CD4-positive, alpha-beta T cell treated with Interleukin-2 at 100 ng/mL for 4 hours (primary cell): ENCODE results near the gene A3GALT2.

Experiments
- DNase-seq: peaks from one replicate; pipeline ENCODE4 v3.0.0-alpha.2; 2020; ENCODE audit warnings: low spot score

A3GALT2 gene

GRCh38 chr1:33350611-33351280 is 29.8 kb upstream of the A3GALT2 start:
- no peak for DNase-seq

- DNase-seq: peak; percentile 77
Observed at GRCh38 chr1:33349778-33350610, 29.1 kb upstream of the A3GALT2 start.

DNA sequence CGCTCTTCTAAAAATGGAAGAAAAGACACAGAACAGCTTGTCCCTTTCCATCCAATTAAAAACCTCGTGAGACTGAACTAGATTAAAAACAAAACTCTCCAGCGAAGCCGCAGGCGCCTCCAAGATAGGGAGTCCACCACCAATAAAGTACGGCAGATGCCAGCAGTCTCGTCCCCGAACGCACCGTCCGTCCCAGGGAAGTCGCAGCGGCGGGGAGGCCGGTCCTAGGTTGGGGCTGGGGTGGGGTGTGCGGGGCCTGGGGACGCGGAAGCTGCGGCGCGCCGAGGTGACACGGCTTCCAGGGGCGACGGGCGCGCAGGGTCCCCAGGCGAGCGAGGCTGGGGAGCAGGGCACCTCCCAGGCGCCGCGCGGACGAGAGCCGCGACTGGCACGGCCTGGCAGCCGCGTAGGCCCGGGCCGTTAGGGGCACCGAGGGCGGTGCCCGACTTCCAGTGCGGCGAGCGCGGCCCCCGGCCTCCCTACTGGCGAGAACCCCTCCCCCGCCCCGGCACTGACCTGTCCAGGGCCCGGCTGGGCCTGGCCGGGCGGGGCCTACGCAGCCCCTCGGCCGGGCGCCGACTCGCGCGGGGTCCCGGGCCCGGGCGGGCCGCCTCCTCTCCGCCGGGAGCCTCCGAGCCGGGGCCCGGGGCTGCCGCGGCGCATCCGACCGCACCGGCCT is 28.3 kb upstream of the A3GALT2 start:
- DNase-seq: peak; percentile 36

GRCh38 chr1:33348676-33349080 is 27.8 kb upstream of the A3GALT2 start:
- DNase-seq: no peak

DNA sequence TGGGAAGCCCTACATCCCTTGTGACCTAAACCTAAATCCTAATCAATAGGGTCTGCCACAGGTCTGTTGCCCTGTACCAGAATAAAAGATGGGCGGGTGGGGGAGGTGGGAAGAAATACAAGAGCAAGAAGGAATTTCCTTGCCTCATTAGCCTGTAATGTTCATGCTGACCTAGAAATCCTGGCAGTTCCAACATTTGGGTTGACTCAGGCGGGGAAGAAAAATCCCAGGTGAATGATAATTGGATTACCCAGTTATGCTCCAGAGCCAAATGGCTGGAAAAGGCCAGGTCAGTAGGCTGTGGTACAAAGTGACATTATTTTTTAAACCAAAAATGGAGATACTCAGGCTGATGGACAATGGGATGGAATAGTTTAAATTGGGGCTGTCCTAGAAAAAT is 27.3 kb upstream of the A3GALT2 start:
- DNase-seq: no peak

DNA sequence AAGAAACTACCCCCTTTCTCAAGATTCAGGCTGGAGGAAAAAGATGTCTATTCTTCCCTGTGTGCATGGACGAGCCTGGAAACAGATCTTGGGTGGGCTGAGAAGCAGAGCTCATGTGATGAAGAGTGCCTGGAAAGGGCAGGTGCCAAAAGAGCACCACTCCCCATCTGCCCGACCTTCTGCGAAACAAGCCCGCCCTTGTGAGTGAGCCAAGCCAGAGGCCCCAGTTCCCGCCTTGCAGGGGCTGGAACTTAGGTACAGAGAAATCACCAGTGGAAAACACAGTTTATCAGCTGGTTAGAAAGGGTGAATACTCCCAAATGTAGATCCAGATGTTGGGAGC is 26.7 kb upstream of the A3GALT2 start:
- no peak for DNase-seq

DNA sequence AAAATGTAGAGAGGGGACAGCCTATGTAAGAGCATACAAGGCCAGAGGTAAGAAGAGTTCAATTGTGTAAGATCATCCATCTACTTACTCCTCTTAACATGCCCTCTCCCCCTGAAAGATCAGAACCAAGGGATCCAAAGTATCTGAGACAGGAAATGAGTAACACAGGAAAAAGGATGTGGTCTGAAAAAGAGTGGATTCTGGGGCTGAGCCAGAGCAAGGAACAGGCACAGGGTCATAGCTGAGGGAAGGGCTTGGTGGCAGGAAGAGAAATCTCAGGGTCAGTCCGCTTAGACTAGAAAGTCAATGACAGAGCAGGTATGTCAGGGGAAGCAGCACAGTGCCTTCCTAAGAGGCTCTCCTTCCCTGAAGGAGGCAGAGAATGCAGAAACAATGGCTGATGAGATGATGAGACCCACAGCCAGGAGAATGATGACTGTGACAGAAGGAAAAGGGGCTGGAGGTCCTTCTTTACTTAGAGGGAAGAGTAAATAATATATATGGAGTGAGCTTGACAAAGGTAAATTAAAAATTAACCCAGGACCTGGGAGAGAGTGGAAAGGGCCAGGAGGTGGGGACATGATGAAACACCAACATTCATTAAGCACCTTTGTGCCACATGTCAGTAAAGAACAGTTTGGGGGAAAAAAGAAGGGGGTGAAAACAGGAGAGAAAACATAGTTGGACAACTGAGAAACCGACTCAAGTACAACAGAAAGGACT is 26.2 kb upstream of the A3GALT2 start:
- DNase-seq: no peak

DNA sequence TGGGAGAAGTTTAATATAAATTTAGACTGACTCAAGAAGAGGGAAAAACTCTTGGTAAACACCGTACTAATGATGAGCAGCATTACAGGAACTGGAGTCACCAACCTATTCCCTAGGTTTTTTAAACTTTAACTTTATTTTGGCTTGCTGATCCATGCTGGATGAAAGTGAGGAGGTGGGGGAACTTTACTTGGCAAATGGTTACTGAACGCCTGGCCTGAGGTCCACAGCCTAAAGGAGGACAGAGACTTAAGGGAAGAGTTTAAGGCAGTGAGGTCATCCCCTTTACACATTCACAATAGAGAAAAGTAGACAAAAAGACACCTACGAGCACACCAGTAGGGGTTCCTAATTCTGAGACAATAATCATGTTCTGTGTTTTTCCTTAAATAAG is 25.6 kb upstream of the A3GALT2 start:
- DNase-seq: no peak

GRCh38 chr1:33344896-33345560 is 24.1 kb upstream of the A3GALT2 start:
- DNase-seq: no peak

- no peak for DNase-seq
Observed at GRCh38 chr1:33343539-33343938, 22.6 kb upstream of the A3GALT2 start.

DNA sequence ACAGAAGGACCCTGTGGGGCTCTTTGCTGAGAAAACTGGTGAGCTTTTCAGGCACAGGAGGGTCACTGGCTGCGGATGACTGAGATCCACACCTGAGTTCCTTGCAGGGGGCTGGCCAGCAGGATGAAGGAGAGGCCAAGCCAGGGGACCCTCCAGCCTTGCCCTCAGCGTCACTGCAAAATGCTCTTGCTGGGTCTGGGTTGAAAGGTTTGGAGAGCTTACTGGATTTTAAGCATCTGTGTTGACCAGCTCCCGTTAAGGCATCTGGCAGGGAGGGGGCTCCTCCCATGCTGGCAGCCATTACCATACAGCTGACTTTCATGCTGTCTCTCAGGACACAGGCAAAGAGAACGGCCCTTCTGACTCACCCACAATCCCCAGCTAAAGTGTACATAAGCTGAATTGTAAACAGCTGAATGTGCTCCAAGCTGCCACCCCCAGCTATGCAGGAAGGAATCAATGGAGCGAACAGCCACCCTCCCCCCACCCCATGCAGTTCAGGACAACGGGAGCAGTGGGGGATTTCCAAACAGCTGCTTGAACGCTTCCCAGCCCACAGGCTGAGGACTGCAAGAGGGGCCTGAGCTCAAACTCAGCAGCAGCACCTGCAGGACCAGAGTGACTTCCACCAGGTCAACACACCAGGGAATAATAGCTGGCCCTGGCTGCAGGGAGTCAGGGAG is 21.3 kb upstream of the A3GALT2 start:
- DNase-seq: no peak

DNA sequence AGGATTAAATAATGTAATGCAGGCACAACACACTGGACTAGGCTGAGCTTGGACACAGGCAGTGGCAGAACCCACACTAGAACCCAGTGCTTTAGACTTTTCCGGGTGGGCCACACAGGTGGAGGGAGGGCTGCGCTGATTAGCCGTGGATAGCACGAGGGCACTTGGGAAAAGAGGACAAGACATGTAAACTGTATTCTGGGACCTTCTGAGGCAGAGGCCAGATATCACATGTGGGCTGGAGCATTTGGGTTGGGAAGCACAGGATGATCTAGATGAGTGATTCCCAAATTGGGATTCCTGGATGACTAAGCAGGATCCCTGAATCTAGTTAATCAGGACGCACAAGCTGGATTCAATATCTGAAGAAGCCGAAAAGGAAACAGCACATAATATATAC is 20.3 kb upstream of the A3GALT2 start:
- DNase-seq: no peak

GRCh38 chr1:33339413-33339812 is 18.5 kb upstream of the A3GALT2 start:
- DNase-seq: no peak

DNA sequence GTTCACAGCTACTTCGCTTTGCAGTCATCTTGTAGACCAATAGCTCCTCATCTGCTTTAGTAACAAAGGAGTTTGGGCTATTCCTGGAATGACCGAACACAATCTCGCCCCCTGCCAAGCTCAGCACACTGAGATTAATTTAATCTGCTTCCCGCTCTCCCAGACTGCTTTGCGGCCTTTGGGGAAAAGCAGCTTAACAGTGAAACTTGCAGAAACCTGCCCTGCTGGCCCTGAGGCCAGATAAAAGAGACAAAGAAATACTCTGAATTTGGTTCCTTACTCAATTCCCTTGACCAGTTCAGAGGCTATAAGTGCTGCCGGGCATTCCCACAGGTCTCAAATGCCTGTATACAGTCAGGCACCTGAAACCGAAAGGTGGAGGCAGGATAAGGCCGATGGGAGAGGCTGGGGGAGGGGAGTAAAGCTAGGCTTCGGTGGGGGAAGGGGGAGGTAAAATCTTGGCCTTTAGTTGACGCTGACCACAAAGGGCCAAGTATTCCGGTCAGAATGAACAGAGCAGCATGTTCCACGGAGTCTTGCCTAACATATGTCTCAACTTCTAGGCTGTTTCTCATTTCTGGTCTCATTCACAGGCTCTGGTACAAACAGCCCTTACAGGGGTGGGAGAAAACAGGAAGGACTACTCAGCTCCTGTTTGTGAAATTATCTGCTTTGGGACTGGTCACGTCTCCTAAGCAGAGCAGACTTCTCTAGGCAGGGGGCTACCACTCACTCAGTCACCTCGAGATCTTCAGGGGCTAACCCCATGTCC is 17.7 kb upstream of the A3GALT2 start:
- no peak for DNase-seq

DNA sequence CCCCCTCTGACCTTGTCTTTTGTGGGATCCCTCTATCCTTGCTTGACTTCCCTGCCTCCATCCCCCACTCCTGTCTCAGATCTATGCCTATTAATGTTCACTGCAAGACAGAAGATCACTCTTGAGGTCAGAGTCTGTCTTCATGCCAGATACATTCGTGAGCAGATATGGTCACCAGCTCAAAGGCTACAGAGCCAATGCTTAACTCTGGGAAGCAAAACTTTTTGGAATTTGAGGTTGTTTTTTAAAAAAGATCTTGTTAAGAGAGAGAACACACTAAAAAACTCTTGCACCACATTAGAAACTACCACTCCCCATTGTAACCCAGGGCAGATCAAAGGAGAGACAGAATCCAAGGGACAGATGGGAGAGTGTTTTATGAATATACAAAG is 17.1 kb upstream of the A3GALT2 start:
- DNase-seq: no peak

- DNase-seq: no peak
Observed at GRCh38 chr1:33337441-33337840, 16.5 kb upstream of the A3GALT2 start.

- no peak for DNase-seq
Observed at GRCh38 chr1:33336580-33336979, 15.7 kb upstream of the A3GALT2 start.

- no peak for DNase-seq
Observed at GRCh38 chr1:33335020-33335419, 14.1 kb upstream of the A3GALT2 start.

DNA sequence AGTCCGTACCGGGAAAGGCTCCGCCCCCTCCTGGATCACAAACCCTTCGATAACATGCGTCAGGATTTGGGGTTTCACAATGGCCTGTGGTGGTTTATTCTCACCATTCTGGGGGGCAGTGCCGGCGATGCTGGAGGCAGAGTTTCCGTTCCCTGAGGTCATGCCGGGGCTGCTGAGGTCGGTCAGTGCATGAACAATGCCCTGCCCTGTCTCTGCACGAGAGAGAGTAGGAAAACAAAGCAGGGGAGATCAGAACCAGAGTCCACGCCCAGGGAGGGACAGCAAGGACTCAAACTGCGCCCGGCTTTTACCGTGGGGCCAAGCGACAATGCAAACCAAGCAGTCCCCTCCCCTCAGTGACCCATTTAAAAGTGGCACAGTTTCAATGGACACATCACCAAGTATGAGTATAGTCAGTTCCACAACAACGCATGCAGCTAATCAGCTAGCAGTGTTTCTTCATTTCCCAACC is 13.2 kb upstream of the A3GALT2 start:
- DNase-seq: no peak

- no peak for DNase-seq
Observed at GRCh38 chr1:33332881-33333280, 12.0 kb upstream of the A3GALT2 start.
